ENCODE results near the gene IGFBP3. TPM values are rescaled to one million over a fixed set of nuclear protein-coding genes. Genes with fewer than 3 reads are reported as not detected.
A peak's percentile ranks its signal among the peaks of the same experiment; 100 is the strongest.

Gene IGFBP3
- total RNA-seq, 1 donor = 1,278 TPM

DNA sequence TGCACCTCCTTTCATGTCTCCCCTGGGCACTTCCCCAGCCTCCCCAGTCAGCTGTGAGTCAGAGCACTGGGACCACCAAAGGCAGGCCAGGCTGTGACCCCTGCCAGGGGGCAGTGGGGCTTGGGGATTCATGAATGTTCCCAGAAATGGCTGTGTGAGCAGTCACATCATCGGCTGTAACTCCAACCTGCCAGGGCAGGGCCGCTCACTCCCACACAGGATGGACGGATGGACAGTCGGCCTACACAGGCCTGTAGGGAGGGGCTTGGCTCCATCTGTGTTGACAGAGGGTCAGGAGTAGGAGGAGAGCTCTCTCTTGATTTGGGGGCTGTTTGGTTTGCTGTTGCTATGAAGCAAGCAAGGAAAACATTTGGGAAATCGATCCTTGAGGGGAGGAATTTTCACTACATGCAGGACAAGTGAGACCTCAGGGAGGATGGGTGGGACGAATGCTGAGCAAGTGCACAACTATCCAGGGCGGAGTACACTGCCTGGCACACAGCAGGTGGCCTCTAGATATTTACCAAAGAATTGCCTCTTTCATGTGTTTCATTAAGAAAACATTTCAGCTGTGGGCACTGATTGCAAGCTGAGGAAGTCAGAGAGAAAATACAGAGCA is 35.7 kb downstream of the IGFBP3 start:
- TF ChIP-seq, protein P1, sequence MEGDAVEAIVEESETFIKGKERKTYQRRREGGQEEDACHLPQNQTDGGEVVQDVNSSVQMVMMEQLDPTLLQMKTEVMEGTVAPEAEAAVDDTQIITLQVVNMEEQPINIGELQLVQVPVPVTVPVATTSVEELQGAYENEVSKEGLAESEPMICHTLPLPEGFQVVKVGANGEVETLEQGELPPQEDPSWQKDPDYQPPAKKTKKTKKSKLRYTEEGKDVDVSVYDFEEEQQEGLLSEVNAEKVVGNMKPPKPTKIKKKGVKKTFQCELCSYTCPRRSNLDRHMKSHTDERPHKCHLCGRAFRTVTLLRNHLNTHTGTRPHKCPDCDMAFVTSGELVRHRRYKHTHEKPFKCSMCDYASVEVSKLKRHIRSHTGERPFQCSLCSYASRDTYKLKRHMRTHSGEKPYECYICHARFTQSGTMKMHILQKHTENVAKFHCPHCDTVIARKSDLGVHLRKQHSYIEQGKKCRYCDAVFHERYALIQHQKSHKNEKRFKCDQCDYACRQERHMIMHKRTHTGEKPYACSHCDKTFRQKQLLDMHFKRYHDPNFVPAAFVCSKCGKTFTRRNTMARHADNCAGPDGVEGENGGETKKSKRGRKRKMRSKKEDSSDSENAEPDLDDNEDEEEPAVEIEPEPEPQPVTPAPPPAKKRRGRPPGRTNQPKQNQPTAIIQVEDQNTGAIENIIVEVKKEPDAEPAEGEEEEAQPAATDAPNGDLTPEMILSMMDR (IDR thresholded peaks at IDR 0.05; ENCODE audit: insufficient read depth, low read length) = no peak
- H3K4me3 ChIP-seq (ENCODE audit: low read depth, low read length) = no peak overlapping the region
- no peak for DNase-seq (ENCODE audit: low read depth)

DNA sequence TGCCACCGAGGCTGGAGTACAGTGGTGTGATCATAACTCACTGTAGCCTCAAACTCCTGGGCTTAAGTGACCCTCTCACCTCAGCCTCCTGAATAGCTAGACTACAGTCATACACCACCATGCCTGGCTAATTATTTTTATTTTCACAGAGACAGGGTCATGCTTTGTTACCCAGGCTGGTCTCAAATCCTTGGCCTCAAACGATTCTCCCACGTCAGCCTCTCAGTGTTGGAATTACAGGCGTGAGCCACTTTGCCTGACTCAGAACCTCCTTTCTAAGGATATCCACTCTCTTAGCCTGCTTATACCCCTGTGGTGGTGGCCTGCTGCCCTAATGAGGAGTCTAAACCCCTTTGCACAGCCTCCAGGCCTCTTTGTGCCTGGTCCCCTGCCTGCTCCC is 36.9 kb downstream of the IGFBP3 start:
- H3K4me3 ChIP-seq (ENCODE audit: low read depth, low read length) = no peak overlapping the region
- no peak for DNase-seq (ENCODE audit: low read depth)
- TF ChIP-seq, protein P1 (IDR thresholded peaks at IDR 0.05; ENCODE audit: insufficient read depth, low read length) = no peak

DNA sequence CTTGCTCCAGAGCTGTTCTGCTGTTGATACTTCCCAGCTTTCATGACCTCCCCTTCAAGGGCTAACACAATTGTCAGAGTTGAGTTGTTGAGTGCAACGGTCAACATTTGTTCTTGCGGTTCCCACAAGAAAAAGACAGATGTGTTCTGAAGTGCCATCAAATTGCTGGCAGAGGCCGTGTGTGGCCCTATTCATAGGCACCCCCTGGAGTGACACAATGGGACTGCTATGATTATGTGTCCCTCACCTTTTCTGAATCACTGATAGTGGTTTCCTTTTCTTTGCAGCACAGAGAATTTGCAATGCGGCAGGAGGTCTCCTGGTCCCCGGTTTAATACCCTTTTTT is 38.6 kb downstream of the IGFBP3 start:
- H3K4me3 ChIP-seq (ENCODE audit: low read depth, low read length) = no peak overlapping the region
- no peak for DNase-seq (ENCODE audit: low read depth)
- TF ChIP-seq, protein P1 (IDR thresholded peaks at IDR 0.05; ENCODE audit: insufficient read depth, low read length) = no peak

DNA sequence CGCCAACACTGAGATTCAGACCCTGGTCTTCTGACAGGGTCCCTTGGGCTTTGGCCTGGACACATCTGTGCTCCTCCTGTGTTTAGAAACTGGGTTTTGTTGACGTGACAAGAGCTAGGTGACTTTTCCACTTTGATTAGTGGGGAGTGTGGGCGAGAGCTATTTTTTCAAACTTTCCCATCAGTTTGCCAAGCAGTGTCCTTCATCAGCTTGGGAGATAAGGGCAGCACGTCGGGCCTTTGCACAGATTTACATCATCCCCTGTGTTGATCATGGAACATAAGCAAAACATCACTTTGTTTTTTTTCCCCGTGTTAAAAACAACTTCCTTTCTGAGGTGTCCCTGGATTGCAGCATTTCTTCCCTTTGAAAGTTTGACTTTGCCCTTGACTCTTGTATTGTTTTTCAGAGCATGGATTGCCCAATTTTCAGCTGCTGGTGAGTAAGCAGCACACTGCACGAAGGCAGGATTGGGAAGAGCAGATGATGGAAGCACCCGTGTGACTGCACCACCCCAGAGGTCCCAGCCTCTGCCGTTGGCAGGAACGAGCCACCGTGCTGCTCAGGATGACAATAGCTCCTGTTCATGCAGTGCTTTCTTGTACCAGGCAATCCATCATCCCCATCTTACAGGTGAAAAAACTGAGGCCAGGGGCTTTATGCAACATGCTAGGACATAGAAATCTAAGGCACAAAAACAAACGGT is 39.2 kb downstream of the IGFBP3 start:
- TF ChIP-seq, protein P1 (IDR thresholded peaks at IDR 0.05; ENCODE audit: insufficient read depth, low read length) = no peak
- DNase-seq (ENCODE audit: low read depth) = peak; percentile 94
- no peak overlapping the region for H3K4me3 ChIP-seq (ENCODE audit: low read depth, low read length)

DNA sequence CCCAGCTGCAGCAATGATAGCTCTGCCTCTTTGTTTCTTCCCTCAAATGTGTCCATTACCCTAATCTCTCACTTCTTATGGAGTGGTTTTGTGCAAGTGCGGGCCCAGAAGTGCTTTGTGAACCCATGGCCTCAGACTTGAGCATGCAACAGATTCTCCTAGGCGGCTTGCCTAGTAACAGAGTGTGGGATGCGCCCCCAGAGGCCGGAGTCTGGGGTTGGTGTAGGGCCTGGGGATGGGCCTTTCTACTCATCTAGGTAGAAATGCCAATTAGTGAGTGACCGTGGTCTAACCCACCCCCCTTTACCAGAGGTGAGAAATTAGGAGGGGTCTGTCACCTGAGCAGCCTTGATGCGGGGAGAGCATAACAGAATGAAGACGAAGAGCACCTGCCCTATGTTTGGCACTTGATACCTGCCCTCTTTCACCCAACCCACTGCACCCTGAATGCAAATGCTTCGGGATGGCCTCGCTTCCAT is 39.8 kb downstream of the IGFBP3 start:
- DNase-seq (ENCODE audit: low read depth) = no peak
- H3K4me3 ChIP-seq (ENCODE audit: low read depth, low read length) = no peak overlapping the region
- TF ChIP-seq, protein P1 (IDR thresholded peaks at IDR 0.05; ENCODE audit: insufficient read depth, low read length) = no peak

DNA sequence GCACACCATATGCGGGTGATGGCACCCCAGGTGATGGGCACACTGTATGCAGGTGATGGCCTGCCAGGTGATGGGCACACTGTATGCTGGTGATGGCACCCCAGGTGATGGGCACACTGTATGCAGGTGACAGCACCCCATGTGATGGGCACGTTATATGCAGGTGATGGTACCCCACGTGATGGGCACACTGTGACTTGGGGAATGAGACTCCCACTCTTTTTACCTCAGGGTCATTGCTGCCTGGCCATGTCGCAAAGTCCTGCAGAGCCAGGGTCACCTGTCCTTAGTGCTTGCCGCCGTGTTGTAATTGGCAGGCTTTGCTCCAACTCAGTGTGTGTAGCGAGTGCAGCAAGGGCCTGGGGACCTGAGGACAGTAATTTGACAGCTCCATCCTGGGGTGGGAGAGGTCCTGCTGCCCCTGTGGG is 40.6 kb downstream of the IGFBP3 start:
- TF ChIP-seq, protein P1 (IDR thresholded peaks at IDR 0.05; ENCODE audit: insufficient read depth, low read length) = no peak
- no peak overlapping the region for H3K4me3 ChIP-seq (ENCODE audit: low read depth, low read length)
- DNase-seq (ENCODE audit: low read depth) = no peak
